ENCODE measurements around the gene HAGH.

GRCh38 chr16:1861730-1862129 is 35.1 kb upstream of the HAGH start:
- TF ChIP-seq CTCF (IDR thresholded peaks at IDR 0.05; ENCODE audit: low read length) (no peak), EZH2 (optimal IDR thresholded peaks at IDR 0.05; ENCODE audit: low read depth, low read length) (no peak), EZH2phosphoT487 (IDR thresholded peaks at IDR 0.05; ENCODE audit: low read length) (no peak)
